Endothelial cell of umbilical vein (primary cell): Measurements from ENCODE around the gene ZNF511. TPM values are rescaled to one million over a fixed set of nuclear protein-coding genes. Genes with fewer than 3 reads are reported as not detected.

Source experiments
- BruUV-seq: library from RNA; stranded (reverse); fragments of 400-500 nt; replicated peaks from 2 replicates; lab custom pipeline; 2021; lab: Mats Ljungman, UMichigan
- CTCF ChIA-PET: fragments of 300-600, 350-600 bp; sonication (Branson Sonifier 250); formaldehyde crosslinking; loops from one replicate; lab custom pipeline; 2021; ENCODE audit warnings: antibody characterized with exemption, inconsistent platforms; lab: Charles Lee
- POLR2A ChIA-PET: fragments of 300-600, 350-600 bp; sonication (Branson Sonifier 250); formaldehyde crosslinking; loops from one replicate; lab custom pipeline; 2021; ENCODE audit warnings: antibody characterized with exemption, inconsistent platforms; lab: Charles Lee
- DNase-seq: peaks from one replicate; pipeline ENCODE4 v3.0.0-alpha.2; 2011; ENCODE audit warnings: low read depth, low spot score
- FAIRE-seq: peaks from 2 replicates; lab custom pipeline; 2011; peaks lifted over from hg19 to GRCh38; lab: Jason Lieb, UNC
- H2AFZ ChIP-seq: 2 replicates; pipeline ENCODE4 v1.6.0; 2012; ENCODE audit warnings: low read depth, low read length, control low read depth, inconsistent platforms
- H3K27ac ChIP-seq: 2 replicates; pipeline ENCODE4 v1.5.1; 2011; ENCODE audit warnings: low read depth, mild to moderate bottlenecking, control low read depth, low read length, moderate library complexity; ENCODE audit not compliant: insufficient read depth
- H3K27me3 ChIP-seq, 2 experiments: 2 replicates each; pipeline versions ENCODE4 v1.6.0 to v1.6.1; 2011; ENCODE audit warnings: low read length in 2 of 2, mixed read lengths in 1 of 2; ENCODE audit not compliant: control insufficient read depth in 2 of 2, insufficient read depth in 2 of 2
- H3K36me3 ChIP-seq, 2 experiments: 2 replicates in 1 of 2; 3 replicates in 1 of 2; pipeline ENCODE4 v1.5.1; 2011; ENCODE audit warnings: low read length in 2 of 2, mild to moderate bottlenecking in 1 of 2, moderate library complexity in 1 of 2; ENCODE audit not compliant: control insufficient read depth in 2 of 2, insufficient read depth in 2 of 2; ENCODE audit errors: extremely low read depth in 1 of 2
- H3K4me1 ChIP-seq: 3 replicates; pipeline ENCODE4 v1.5.1; 2011; ENCODE audit warnings: mild to moderate bottlenecking, low read length; ENCODE audit not compliant: control insufficient read depth, insufficient read depth; ENCODE audit errors: extremely low read depth
- H3K4me2 ChIP-seq: 2 replicates; pipeline ENCODE4 v1.6.1; 2011; ENCODE audit warnings: low read length, control low read depth, mixed read lengths; ENCODE audit not compliant: insufficient read depth
- H3K4me3 ChIP-seq, 3 experiments: fragments of 200-600 bp in 1 of 3; sonication (generic), shearing (Covaris generic) in 1 of 3; replicated peaks in 1 of 3; 2 replicates each; pipeline ENCODE4 v1.5.1; 2011 to 2016; ENCODE audit warnings: control low read depth in 3 of 3, low read length in 3 of 3, mild to moderate bottlenecking in 2 of 3, inconsistent platforms in 1 of 3, low read depth in 1 of 3, moderate library complexity in 1 of 3; ENCODE audit not compliant: insufficient read depth in 1 of 3
- H3K79me2 ChIP-seq: 2 replicates; pipeline ENCODE4 v1.6.0; 2012; ENCODE audit warnings: low read length, inconsistent platforms; ENCODE audit not compliant: control insufficient read depth, insufficient read depth
- H3K9ac ChIP-seq: replicated peaks from 2 replicates; pipeline ENCODE3; 2011; ENCODE audit warnings: low read length, control low read depth; ENCODE audit not compliant: insufficient read depth; ENCODE audit errors: extremely low read depth
- H3K9me1 ChIP-seq: replicated peaks from 3 replicates; pipeline ENCODE4 v1.6.0; 2011; ENCODE audit warnings: mild to moderate bottlenecking, low read length; ENCODE audit not compliant: control insufficient read depth, insufficient read depth; ENCODE audit errors: extremely low read depth
- H3K9me3 ChIP-seq: replicated peaks from 2 replicates; pipeline ENCODE4 v1.5.1; 2012; ENCODE audit warnings: low read length, inconsistent platforms; ENCODE audit not compliant: control insufficient read depth, insufficient read depth
- H4K20me1 ChIP-seq: replicated peaks from 2 replicates; pipeline ENCODE3; 2011; ENCODE audit warnings: mild to moderate bottlenecking, low read length; ENCODE audit not compliant: control insufficient read depth, insufficient read depth; ENCODE audit errors: extremely low read depth
- CTCF ChIP-seq, 2 donors: IDR thresholded peaks; 1 replicate in 1 of 2; 2 replicates in 1 of 2; pipeline ENCODE4 v1.5.1; 2011; ENCODE audit warnings: low read length in 2 of 2, mild to moderate bottlenecking in 2 of 2, moderate library complexity in 2 of 2, control low read depth in 1 of 2, inconsistent platforms in 1 of 2, low read depth in 1 of 2; ENCODE audit not compliant: insufficient read depth in 1 of 2; ENCODE audit errors: extremely low read depth in 1 of 2
- EZH2 ChIP-seq: IDR thresholded peaks from 2 replicates; pipeline ENCODE4 v1.6.1; 2012; ENCODE audit warnings: borderline replicate concordance, low read depth, mild to moderate bottlenecking, moderate library complexity, low read length, inconsistent platforms; ENCODE audit not compliant: severe bottlenecking
- FOS ChIP-seq: IDR thresholded peaks from 2 replicates; pipeline ENCODE4 v1.6.1; 2011; ENCODE audit warnings: mild to moderate bottlenecking, low read length, moderate library complexity, borderline replicate concordance; ENCODE audit not compliant: insufficient read depth
- GATA2 ChIP-seq: IDR thresholded peaks from 2 replicates; pipeline ENCODE4 v1.7.0; 2011; ENCODE audit warnings: low read depth, mild to moderate bottlenecking, moderate library complexity, mixed read lengths, low read length; ENCODE audit not compliant: insufficient read length, insufficient read depth
- JUN ChIP-seq: IDR thresholded peaks from 2 replicates; pipeline ENCODE4 v1.6.1; 2011; ENCODE audit warnings: borderline replicate concordance, low read depth; ENCODE audit not compliant: insufficient read length, insufficient read depth
- MAX ChIP-seq: IDR thresholded peaks from 2 replicates; pipeline ENCODE4 v1.6.1; 2011; ENCODE audit not compliant: insufficient read depth, insufficient read length
- MYC ChIP-seq: IDR thresholded peaks from one replicate; pipeline ENCODE4 v1.6.1; 2011; ENCODE audit warnings: mild to moderate bottlenecking, low read depth, low read length
- POLR2A ChIP-seq: IDR thresholded peaks from 2 replicates; pipeline ENCODE4 v1.6.1; 2012; ENCODE audit warnings: low read depth, mild to moderate bottlenecking, control low read depth, low read length
- POLR2AphosphoS5 ChIP-seq: IDR thresholded peaks from 2 replicates; pipeline ENCODE4 v1.6.1; 2012; ENCODE audit warnings: low read depth, mild to moderate bottlenecking, control low read depth, low read length, moderate library complexity; ENCODE audit not compliant: insufficient read depth
- dilution Hi-C: fragments of 300-500 bp; cut with MboI; formaldehyde crosslinking; loops from one replicate; pipeline ENCODE4 v1.15.0; 2019; ENCODE audit warnings: low sequenced_read_pairs; ENCODE audit not compliant: extremely low pct_ligation_motif_present
- intact Hi-C: fragments of 100-400 bp; cut with micrococcal nuclease; formaldehyde crosslinking; loops from one replicate; pipeline ENCODE4 v1.10.0; 2022
- polyA plus RNA-seq, 4 experiments: library from polyadenylated mRNA; depleted of rRNA in 3 of 4; stranded (reverse) in 3 of 4; unstranded in 1 of 4; fragments of >200 nt; gene quantifications; 2 replicates each; pipeline versions ENCODE4 v1.2.1 to v1.2.3, GENCODE V29; 2011 to 2012; ENCODE audit warnings: missing spikeins in 1 of 4
- total RNA-seq: library from RNA; stranded (reverse); gene quantifications from 2 replicates; pipeline ENCODE4 v1.2.3, GENCODE V29; 2021

Gene ZNF511
- total and polyA plus RNA-seq, 2 donors (not counting 3 experiments of a cell fraction or from before 2014, with no cell fraction given): 25.6 to 37.9 TPM

DNA sequence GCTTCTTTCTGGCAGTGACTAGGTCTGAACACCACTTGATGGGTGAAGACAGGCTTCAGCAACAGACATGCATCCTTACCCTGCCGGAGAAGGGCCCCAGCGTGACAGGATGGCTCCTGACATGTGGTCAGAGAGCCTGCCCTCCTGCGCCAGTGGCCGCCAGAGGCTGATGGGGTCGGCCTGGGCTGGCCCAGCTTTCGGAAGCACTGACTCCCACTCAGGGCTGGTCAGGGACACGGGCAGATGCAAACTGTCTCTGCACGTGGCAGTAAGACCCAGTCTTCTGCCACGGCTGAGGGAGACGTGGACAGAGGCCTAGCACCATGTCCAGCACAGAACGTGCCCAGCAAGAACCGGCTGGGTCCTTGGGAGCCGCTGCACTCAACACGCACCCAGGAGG, 10.2 kb upstream of the ZNF511 start:
- H3K9me1 ChIP-seq: no peaks in the 10 kb centered on the region
- FAIRE-seq: no peak
- no TSS peak for BruUV-seq
- H3K4me2 ChIP-seq: no peak overlapping the region
- H4K20me1 ChIP-seq: no peaks in the 10 kb centered on the region
- H3K27ac ChIP-seq: no peak overlapping the region
- H3K36me3 ChIP-seq: peaks cover 6 to 44% of the 10 kb centered on the region in 2 experiments
- no peak for DNase-seq
- intact Hi-C loops (no loop called here), dilution Hi-C loops (no loop called here)
- no peak overlapping the region for H2AFZ ChIP-seq
- H3K9ac ChIP-seq: no peak overlapping the region
- CTCF ChIA-PET: no interaction called here
- H3K4me1 ChIP-seq: peaks cover under 1% of the 10 kb centered on the region
- H3K4me3 ChIP-seq: no peak overlapping the region
- H3K27me3 ChIP-seq: no peaks in the 10 kb centered on the region
- TF ChIP-seq GATA2 (no peak), EZH2 (no peak), POLR2AphosphoS5 (no peak), JUN (no peak), FOS (no peak), MYC (no peak), POLR2A (no peak), CTCF (IDR thresholded peaks at IDR 0.05; ENCODE audit: extremely low read depth in 1 of 2, insufficient read depth in 1 of 2, low read depth in 1 of 2, low read length in 2 of 2) (no peak), MAX (no peak)
- POLR2A ChIA-PET: no interaction called here
- peaks cover 5% of the 10 kb centered on the region for H3K79me2 ChIP-seq
- H3K9me3 ChIP-seq: no peaks in the 10 kb centered on the region
